Activated CD8-positive, alpha-beta T cell treated with anti-CD3 and anti-CD28 coated beads for 36 hours (primary cell): Measurements from ENCODE around the gene ANKRD10. TPM values are rescaled to one million over a fixed set of nuclear protein-coding genes. Genes with fewer than 3 reads are reported as not detected.

Experiments used
- ATAC-seq: fragments of 200-7000 bp; cut with Tn5 transposase; one replicate; pipeline ENCODE4 v1.10.0; 2021; ENCODE audit warnings: mild to moderate bottlenecking, moderate library complexity
- CTCF ChIA-PET: fragments of 350-600 bp; sonication (Branson Sonifier 250); formaldehyde crosslinking; loops from one replicate; lab custom pipeline; 2021; ENCODE audit warnings: antibody characterized with exemption; lab: Charles Lee
- POLR2A ChIA-PET: fragments of 350-600 bp; sonication (Branson Sonifier 250); formaldehyde crosslinking; loops from one replicate; lab custom pipeline; 2021; ENCODE audit warnings: antibody characterized with exemption; lab: Charles Lee
- DNase-seq: peaks from one replicate; pipeline ENCODE4 v3.0.0-alpha.2; 2020
- H3K27ac Mint-ChIP-seq: one replicate; pipeline ENCODE4 v1.8.0; 2021; ENCODE audit warnings: mild to moderate bottlenecking, mixed read lengths
- H3K27me3 Mint-ChIP-seq: one replicate; pipeline ENCODE4 v1.8.0; 2021; ENCODE audit warnings: mixed read lengths
- H3K36me3 Mint-ChIP-seq: one replicate; pipeline ENCODE4 v1.8.0; 2021; ENCODE audit warnings: low read depth, mixed read lengths
- H3K4me1 Mint-ChIP-seq: one replicate; pipeline ENCODE4 v1.8.0; 2021; ENCODE audit warnings: low read depth, mixed read lengths
- H3K4me3 Mint-ChIP-seq: one replicate; pipeline ENCODE4 v1.8.0; 2021; ENCODE audit warnings: mild to moderate bottlenecking, moderate library complexity, mixed read lengths
- H3K9me3 Mint-ChIP-seq: one replicate; pipeline ENCODE4 v1.8.0; 2021; ENCODE audit warnings: mixed read lengths
- CTCF ChIP-seq: fragments of 200-600 bp; IDR thresholded peaks from one replicate; pipeline ENCODE4 v1.8.0; 2022; ENCODE audit warnings: antibody characterized with exemption, mild to moderate bottlenecking
- intact Hi-C: fragments of 100-400 bp; cut with micrococcal nuclease; formaldehyde crosslinking; loops from one replicate; pipeline ENCODE4 v1.10.0; 2022
- total RNA-seq, 2 experiments: library from RNA; stranded (reverse); gene quantifications; one replicate each; pipeline ENCODE4 v1.2.3, GENCODE V29; 2021

The ANKRD10 gene
- total RNA-seq, 2 experiments from 2014 or later = 81.6 to 86.1 TPM

GRCh38 chr13:110910013-110910890, 4.6 kb downstream of the ANKRD10 start:
- DNase-seq (no peak), ATAC-seq (no peak)
- no peak for TF ChIP-seq CTCF
- intact Hi-C loops = loop anchor here (5.0 kb wide), 1 partner anchor 198 kb away; the partner anchor contains the start of gene ING1
- H3K27me3 Mint-ChIP-seq = no peaks in the 10 kb centered on the region
- H3K36me3 Mint-ChIP-seq = peaks cover 50% of the 10 kb centered on the region
- H3K27ac Mint-ChIP-seq = no peak overlapping the region
- peaks cover 65% of the 10 kb centered on the region for H3K4me1 Mint-ChIP-seq
- ChIA-PET CTCF (no interaction called here), POLR2A (no interaction called here)
- H3K4me3 Mint-ChIP-seq = no peak overlapping the region
- H3K9me3 Mint-ChIP-seq = no peaks in the 10 kb centered on the region

- no peak for TF ChIP-seq CTCF
- peak; percentile 52 for ATAC-seq
- intact Hi-C loops = no loop called here
- POLR2A ChIA-PET = interaction anchor here (0.7 to 1.0 kb wide), 2 partner anchors 22 to 34 kb away, joined by 3 read pairs; no protein-coding TSS in a partner anchor
- no peaks in the 10 kb centered on the region for H3K27me3 Mint-ChIP-seq
- DNase-seq = peak; percentile 46
- H3K4me1 Mint-ChIP-seq = peaks cover 63% of the 10 kb centered on the region
- H3K9me3 Mint-ChIP-seq = no peaks in the 10 kb centered on the region
- no peak overlapping the region for H3K4me3 Mint-ChIP-seq
- H3K36me3 Mint-ChIP-seq = peaks cover 55% of the 10 kb centered on the region
- CTCF ChIA-PET = no interaction called here
- peak overlapping the region; percentile 62 for H3K27ac Mint-ChIP-seq
These were observed 6.6 kb downstream of the ANKRD10 start for GRCh38 chr13:110907951-110908898.

GRCh38 chr13:110907301-110907700, 7.6 kb downstream of the ANKRD10 start:
- ChIA-PET CTCF (no interaction called here), POLR2A (no interaction called here)
- no peaks in the 10 kb centered on the region for H3K27me3 Mint-ChIP-seq
- intact Hi-C loops = no loop called here
- H3K36me3 Mint-ChIP-seq = peaks cover 59% of the 10 kb centered on the region
- H3K4me3 Mint-ChIP-seq = no peak overlapping the region
- peaks cover 61% of the 10 kb centered on the region for H3K4me1 Mint-ChIP-seq
- H3K27ac Mint-ChIP-seq = no peak overlapping the region
- DNase-seq (no peak), ATAC-seq (no peak)
- no peak for TF ChIP-seq CTCF
- H3K9me3 Mint-ChIP-seq = no peaks in the 10 kb centered on the region

- no peaks in the 10 kb centered on the region for H3K9me3 Mint-ChIP-seq
- H3K27me3 Mint-ChIP-seq = no peaks in the 10 kb centered on the region
- peaks cover 48% of the 10 kb centered on the region for H3K36me3 Mint-ChIP-seq
- no peak for DNase-seq
- intact Hi-C loops = no loop called here
- ChIA-PET CTCF (interaction anchor here (1.2 to 4.0 kb wide), 2 partner anchors 10 to 311 kb away, joined by 3 to 19 read pairs; partner anchors contain the start of gene ANKRD10), POLR2A (interaction anchor here (0.6 to 2.8 kb wide), 2 partner anchors 8 to 35 kb away, joined by 3 to 21 read pairs; no protein-coding TSS in a partner anchor)
- H3K4me1 Mint-ChIP-seq = peaks cover 42% of the 10 kb centered on the region
- no peak for ATAC-seq
- no peak for TF ChIP-seq CTCF
- no peak overlapping the region for H3K4me3 Mint-ChIP-seq
- no peak overlapping the region for H3K27ac Mint-ChIP-seq
These were observed 10.1 kb downstream of the ANKRD10 start for GRCh38 chr13:110904748-110905147.
